ENCODE measurements around the gene CLMN. TPM values are rescaled to one million over a fixed set of nuclear protein-coding genes. Genes with fewer than 3 reads are reported as not detected.

CLMN gene
- total RNA-seq, 1 experiment from 2014 or later, result 111 TPM

- CTCF ChIA-PET, result interaction anchor here (0.6 to 0.7 kb wide), 2 partner anchors 19 to 25 kb away, joined by 3 read pairs; no protein-coding TSS in a partner anchor
- Mint-ChIP-seq H3K9me3 (ENCODE audit: low read depth, unreplicated experiment) (peaks cover 9% of the 10 kb centered on the region), H3K4me3 (ENCODE audit: low read depth, unreplicated experiment) (no peak overlapping the region), H3K4me1 (ENCODE audit: low read depth, unreplicated experiment) (peaks cover 8% of the 10 kb centered on the region), H3K36me3 (ENCODE audit: insufficient read depth, unreplicated experiment) (no peaks in the 10 kb centered on the region), H3K27me3 (ENCODE audit: unreplicated experiment) (no peaks in the 10 kb centered on the region), H3K27ac (ENCODE audit: unreplicated experiment) (no peak overlapping the region)
- DNase-seq, result no peak
- BruUV-seq (replicated peaks), result no TSS peak
- intact Hi-C loops (cut with micrococcal nuclease; ENCODE audit: unreplicated experiment), result no loop called here
- TF ChIP-seq CTCF (IDR thresholded peaks at IDR 0.05; ENCODE audit: unreplicated experiment), result no peak
Observed at GRCh38 chr14:95165517-95165916, 154.2 kb downstream of the CLMN start.

- no peak overlapping the region for H3K4me3 Mint-ChIP-seq (ENCODE audit: low read depth, unreplicated experiment)
- H3K4me1 Mint-ChIP-seq (ENCODE audit: low read depth, unreplicated experiment), result peaks cover 8% of the 10 kb centered on the region
- no peaks in the 10 kb centered on the region for H3K36me3 Mint-ChIP-seq (ENCODE audit: insufficient read depth, unreplicated experiment)
- no peak overlapping the region for H3K27ac Mint-ChIP-seq (ENCODE audit: unreplicated experiment)
- no TSS peak for BruUV-seq (replicated peaks)
- no peaks in the 10 kb centered on the region for H3K27me3 Mint-ChIP-seq (ENCODE audit: unreplicated experiment)
- TF ChIP-seq CTCF (IDR thresholded peaks at IDR 0.05; ENCODE audit: unreplicated experiment), result no peak
- no peak for DNase-seq
- peaks cover 9% of the 10 kb centered on the region for H3K9me3 Mint-ChIP-seq (ENCODE audit: low read depth, unreplicated experiment)
- CTCF ChIA-PET, result no interaction called here
- intact Hi-C loops (cut with micrococcal nuclease; ENCODE audit: unreplicated experiment), result no loop called here
Observed at GRCh38 chr14:95164506-95164905, 155.2 kb downstream of the CLMN start.

DNA sequence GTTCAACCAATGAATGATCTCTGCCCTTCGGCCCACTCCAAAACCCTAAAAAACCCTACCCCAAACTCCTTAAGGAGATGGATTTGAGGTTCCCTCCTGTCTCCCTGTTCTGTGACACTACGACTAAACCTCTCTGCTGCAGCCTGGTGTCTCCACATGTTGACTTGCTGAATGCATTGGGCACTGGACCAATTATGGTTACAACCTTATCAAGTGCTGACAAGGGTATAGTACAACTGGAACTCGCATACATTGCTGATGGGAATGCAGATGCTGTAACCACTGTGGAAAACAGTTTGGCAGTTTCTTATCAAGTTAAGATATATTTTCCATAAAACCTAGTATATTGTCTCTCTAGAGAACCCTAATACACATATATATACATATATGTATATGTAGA is 156.0 kb downstream of the CLMN start:
- CTCF ChIA-PET, result no interaction called here
- Mint-ChIP-seq H3K27ac (ENCODE audit: unreplicated experiment) (no peak overlapping the region), H3K4me3 (ENCODE audit: low read depth, unreplicated experiment) (no peak overlapping the region)

DNA sequence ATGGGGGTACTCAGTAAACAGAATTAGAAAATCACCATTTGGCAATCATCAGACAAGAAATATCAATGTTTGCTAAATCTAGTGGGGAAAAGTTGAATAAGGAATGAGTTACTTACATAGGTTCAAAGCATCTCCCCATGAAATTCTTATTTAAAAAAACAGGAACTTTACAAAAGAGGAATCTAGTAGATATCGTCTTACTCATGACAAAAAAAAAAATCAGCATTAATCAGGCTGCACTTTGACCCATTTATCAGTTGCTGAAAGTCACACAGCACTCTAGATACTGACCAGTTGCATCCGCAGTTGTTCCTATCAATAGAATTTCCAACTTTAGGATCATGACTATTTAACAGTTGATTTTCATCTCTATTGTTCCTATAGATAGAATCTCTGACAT is 156.6 kb downstream of the CLMN start:
- CTCF ChIA-PET, result no interaction called here
- DNase-seq, result no peak
- no TSS peak for BruUV-seq (replicated peaks)
- peaks cover 7% of the 10 kb centered on the region for H3K9me3 Mint-ChIP-seq (ENCODE audit: low read depth, unreplicated experiment)
- no peak overlapping the region for H3K27ac Mint-ChIP-seq (ENCODE audit: unreplicated experiment)
- no peaks in the 10 kb centered on the region for H3K4me1 Mint-ChIP-seq (ENCODE audit: low read depth, unreplicated experiment)
- H3K27me3 Mint-ChIP-seq (ENCODE audit: unreplicated experiment), result no peaks in the 10 kb centered on the region
- intact Hi-C loops (cut with micrococcal nuclease; ENCODE audit: unreplicated experiment), result no loop called here
- no peak for TF ChIP-seq CTCF (IDR thresholded peaks at IDR 0.05; ENCODE audit: unreplicated experiment)
- peaks cover 2% of the 10 kb centered on the region for H3K36me3 Mint-ChIP-seq (ENCODE audit: insufficient read depth, unreplicated experiment)
- no peak overlapping the region for H3K4me3 Mint-ChIP-seq (ENCODE audit: low read depth, unreplicated experiment)

More for the DNA sequence above, 156.0 kb downstream of the CLMN start:
- no TSS peak for BruUV-seq (replicated peaks)
- peaks cover 1% of the 10 kb centered on the region for H3K4me1 Mint-ChIP-seq (ENCODE audit: low read depth, unreplicated experiment)
- peaks cover 9% of the 10 kb centered on the region for H3K9me3 Mint-ChIP-seq (ENCODE audit: low read depth, unreplicated experiment)
- no peaks in the 10 kb centered on the region for H3K27me3 Mint-ChIP-seq (ENCODE audit: unreplicated experiment)
- intact Hi-C loops (cut with micrococcal nuclease; ENCODE audit: unreplicated experiment), result no loop called here
- no peaks in the 10 kb centered on the region for H3K36me3 Mint-ChIP-seq (ENCODE audit: insufficient read depth, unreplicated experiment)
- DNase-seq, result no peak
- no peak for TF ChIP-seq CTCF (IDR thresholded peaks at IDR 0.05; ENCODE audit: unreplicated experiment)

Measured in Calu3 (cell line).